Urinary bladder (tissue), 4 donors: ENCODE measurements around the gene DOP1B. TPM values are rescaled to one million over a fixed set of nuclear protein-coding genes. Genes with fewer than 3 reads are reported as not detected.

Experiments used
- DNase-seq: peaks from one replicate; pipeline ENCODE4 v3.0.0-alpha.2; 2015; ENCODE audit errors: extremely low spot score
- H3K27ac ChIP-seq: one replicate; pipeline ENCODE4 v1.5.1; 2013; ENCODE audit warnings: low read depth, mild to moderate bottlenecking, moderate library complexity
- H3K36me3 ChIP-seq: one replicate; pipeline ENCODE4 v1.6.1; 2013; ENCODE audit warnings: mild to moderate bottlenecking, moderate library complexity; ENCODE audit not compliant: insufficient read depth
- H3K4me1 ChIP-seq: one replicate; pipeline ENCODE4 v1.6.1; 2013; ENCODE audit warnings: mild to moderate bottlenecking, moderate library complexity; ENCODE audit not compliant: insufficient read depth
- H3K4me3 ChIP-seq: one replicate; pipeline ENCODE4 v1.5.1; 2013; ENCODE audit warnings: low read depth, low read length
- WGBS: extraction: QIAGEN DNeasy Blood & Tissue Kit; methylation state at CpG from one replicate; pipeline ENCODE4 v1.1.7; 2013; 5-methylcytosine and 5-hydroxymethylcytosine counted together
- polyA plus RNA-seq: library from polyadenylated mRNA; stranded (reverse); fragments of 200-250 nt; gene quantifications from one replicate; pipeline ENCODE4 v1.2.3, GENCODE V29; 2013
- total RNA-seq: library from RNA; depleted of rRNA; stranded (reverse); fragments of >200 nt; gene quantifications from one replicate; pipeline ENCODE4 v1.2.3, GENCODE V29; 2014
- donor health status: healthy with polysubstance abuse.
- donor health status: healthy.

Gene DOP1B
- 8.8 TPM for total RNA-seq
- 5.4 TPM for polyA plus RNA-seq

DNA sequence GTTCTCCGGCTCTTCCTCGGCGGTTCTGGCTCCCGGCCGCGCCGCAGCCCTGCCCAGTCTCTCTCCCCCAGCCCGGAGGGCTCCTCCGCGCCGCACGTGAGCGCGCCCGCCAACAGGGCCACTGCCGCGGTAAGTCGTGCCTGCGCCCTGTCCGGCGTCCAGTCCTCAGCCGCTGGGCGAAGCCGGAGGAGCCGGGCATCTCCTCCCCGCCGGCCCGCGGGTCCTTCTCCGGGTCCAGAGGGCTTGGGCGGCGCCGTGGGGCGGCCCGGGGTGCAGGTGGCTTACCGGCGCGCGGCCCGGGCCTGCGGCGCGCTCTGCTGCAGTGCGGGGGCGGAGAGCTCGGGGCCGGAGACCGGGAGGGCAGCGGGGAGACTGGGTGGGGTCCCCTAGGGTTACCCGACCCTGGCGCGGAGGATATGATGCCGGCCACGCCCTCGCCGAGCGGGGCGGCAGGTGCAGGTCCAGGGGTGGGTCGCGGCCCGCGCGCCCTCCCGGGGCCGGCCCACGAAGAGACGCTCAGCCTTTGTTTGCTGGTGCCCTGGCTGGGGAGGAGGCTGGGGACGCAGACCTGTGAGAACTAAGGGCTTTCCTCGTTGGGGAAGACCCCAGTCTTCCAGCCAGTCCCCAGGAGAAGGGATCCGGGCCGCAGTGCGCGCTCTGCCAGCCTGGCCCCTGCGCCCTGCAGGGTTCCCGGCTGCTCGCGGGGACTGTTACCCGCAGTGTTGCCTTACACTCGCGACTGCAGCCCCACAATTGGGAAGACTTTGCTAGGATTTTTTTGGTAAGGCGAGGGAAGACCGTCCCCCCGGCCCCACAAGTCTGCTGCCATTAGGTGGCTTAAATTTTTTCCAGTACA, at the start of gene DOP1B:
Gene DOP1B, plus strand, starts transcription at position 10 of the 856 bp plus-strand sequence. CDS start 7,910 bp downstream, outside the sequence.
- Histone ChIP-seq H3K27ac (peak within 1 kb of the TSS; percentile 80), H3K4me3 (peak within 1 kb of the TSS; percentile 90), H3K36me3 (no peaks in the 10 kb centered on the region), H3K4me1 (no peaks in the 10 kb centered on the region)
- no peak for DNase-seq
- WGBS: 2% methylated on average over 83 of the region's 83 CpGs

DNA sequence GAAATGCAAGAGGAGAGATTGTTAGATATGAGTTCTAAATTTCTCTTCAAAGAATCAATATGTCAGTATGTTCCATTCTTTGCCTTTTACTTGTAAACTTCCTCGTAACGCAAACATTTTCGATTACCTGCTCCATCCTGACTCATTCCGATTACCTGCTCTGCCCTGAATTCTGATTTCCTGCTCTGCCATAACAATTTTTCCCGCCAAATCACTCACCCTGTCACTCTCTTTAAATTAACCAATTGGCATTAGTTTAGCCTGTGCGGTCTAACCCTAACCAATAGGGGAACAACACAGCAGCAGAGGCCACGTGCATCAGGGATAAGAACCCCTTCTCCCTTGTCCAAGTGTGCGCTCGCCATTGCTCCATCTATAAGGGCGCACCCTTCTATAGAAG, 46.8 kb upstream of the DOP1B start:
- H3K4me1 ChIP-seq: no peaks in the 10 kb centered on the region
- H3K4me3 ChIP-seq: no peak overlapping the region
- no peak overlapping the region for H3K27ac ChIP-seq
- 95% methylated on average over 10 of the region's 10 CpGs for WGBS
- no peaks in the 10 kb centered on the region for H3K36me3 ChIP-seq
- no peak for DNase-seq

GRCh38 chr21:36111238-36111637, 45.4 kb upstream of the DOP1B start:
- H3K4me1 ChIP-seq: no peaks in the 10 kb centered on the region
- H3K27ac ChIP-seq: no peak overlapping the region
- no peak for DNase-seq
- no peak overlapping the region for H3K4me3 ChIP-seq
- 78% methylated on average over 8 of the region's 8 CpGs for WGBS
- H3K36me3 ChIP-seq: no peaks in the 10 kb centered on the region

GRCh38 chr21:36113647-36114428, 42.8 kb upstream of the DOP1B start:
- DNase-seq: no peak
- H3K27ac ChIP-seq: no peak overlapping the region

GRCh38 chr21:36115138-36115730, 41.4 kb upstream of the DOP1B start:
- WGBS: 90% methylated on average over 6 of the region's 6 CpGs
- Histone ChIP-seq H3K4me1 (no peaks in the 10 kb centered on the region), H3K4me3 (no peak overlapping the region), H3K27ac (no peak overlapping the region), H3K36me3 (no peaks in the 10 kb centered on the region)
- no peak for DNase-seq

More at GRCh38 chr21:36113647-36114428, 42.8 kb upstream of the DOP1B start:
- Histone ChIP-seq H3K36me3 (no peaks in the 10 kb centered on the region), H3K4me3 (no peak overlapping the region), H3K4me1 (no peaks in the 10 kb centered on the region)
- 54% methylated on average over 17 of the region's 17 CpGs for WGBS

DNA sequence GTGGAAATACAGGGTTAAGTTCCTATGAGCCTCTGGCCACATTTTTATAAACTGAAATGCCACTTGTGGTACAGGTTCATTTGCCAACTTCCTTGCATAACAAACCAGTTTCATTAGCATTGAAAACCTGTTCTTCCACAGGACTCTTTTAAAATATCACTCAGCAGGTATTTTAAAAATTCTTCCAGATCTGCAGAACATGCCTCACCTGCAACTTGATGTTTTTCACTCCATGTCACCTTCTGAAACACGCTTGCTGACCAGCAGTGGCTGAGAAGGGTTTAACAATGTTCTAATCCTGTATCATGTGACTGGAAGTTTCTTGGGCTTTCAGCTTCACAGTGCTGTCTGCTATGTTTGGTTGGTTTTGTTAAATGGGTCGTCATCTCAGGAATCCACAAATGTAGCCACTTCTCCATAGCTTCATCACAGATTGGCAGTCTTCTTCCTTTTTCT, 39.3 kb upstream of the DOP1B start:
- H3K4me1 ChIP-seq: no peaks in the 10 kb centered on the region
- WGBS: 76% methylated on average over 2 of the region's 2 CpGs
- H3K36me3 ChIP-seq: no peaks in the 10 kb centered on the region
- no peak overlapping the region for H3K4me3 ChIP-seq
- DNase-seq: no peak
- H3K27ac ChIP-seq: no peak overlapping the region

DNA sequence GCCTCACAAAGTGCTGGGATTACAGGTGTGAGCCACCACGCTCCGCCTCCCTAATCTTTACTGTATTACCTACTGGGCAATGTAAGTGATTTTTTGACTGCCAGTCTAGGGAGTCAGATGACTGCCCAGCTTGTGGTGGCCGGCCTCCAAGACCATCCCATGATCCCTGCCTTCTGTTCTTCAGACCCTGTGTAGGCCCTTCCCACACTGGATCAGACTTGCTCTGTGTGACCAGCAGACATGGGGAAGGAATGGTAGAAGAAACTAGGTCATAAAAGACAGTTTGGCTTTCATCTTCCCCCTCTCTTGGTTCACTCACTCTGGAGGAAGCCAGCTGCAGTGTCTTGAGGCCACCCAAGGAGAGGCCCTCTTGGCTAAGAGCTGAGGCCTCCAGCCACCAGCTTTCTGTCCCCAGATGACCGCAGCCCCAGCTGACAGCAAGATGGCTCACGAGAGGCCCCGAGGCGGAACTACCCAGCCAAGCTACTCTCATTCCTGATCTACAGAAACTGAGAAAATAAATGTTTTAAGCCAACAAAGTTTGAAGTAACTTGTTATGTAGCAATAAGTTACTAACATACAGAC, 36.2 kb upstream of the DOP1B start:
- no peak for DNase-seq
- WGBS: 60% methylated on average over 7 of the region's 7 CpGs
- H3K4me1 ChIP-seq: no peaks in the 10 kb centered on the region
- no peak overlapping the region for H3K4me3 ChIP-seq
- no peaks in the 10 kb centered on the region for H3K36me3 ChIP-seq
- no peak overlapping the region for H3K27ac ChIP-seq

- Histone ChIP-seq H3K27ac (no peak overlapping the region), H3K4me1 (no peaks in the 10 kb centered on the region), H3K36me3 (no peaks in the 10 kb centered on the region), H3K4me3 (no peak overlapping the region)
- WGBS: 50% methylated on average over 4 of the region's 4 CpGs
- DNase-seq: no peak
Measured at GRCh38 chr21:36122977-36123376, 33.6 kb upstream of the DOP1B start.

DNA sequence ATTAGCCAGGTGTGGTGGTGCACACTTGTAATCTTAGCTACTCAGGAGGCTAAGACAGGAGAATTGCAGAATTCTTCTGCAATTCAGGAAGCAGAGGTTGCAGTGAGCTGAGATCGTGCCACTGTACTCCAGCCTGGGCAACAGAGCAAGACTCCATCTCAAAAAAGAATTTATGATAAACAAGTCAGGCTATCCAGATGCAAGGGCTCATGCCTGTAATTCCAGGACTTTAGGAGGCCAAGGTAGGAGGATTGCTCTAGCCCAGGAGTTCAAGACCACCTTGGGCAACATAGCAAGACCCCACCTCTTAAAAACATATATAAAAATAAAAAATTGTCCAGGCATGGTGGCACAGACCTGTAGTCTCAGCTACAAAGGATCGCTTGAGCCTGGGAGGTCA, 32.2 kb upstream of the DOP1B start:
- H3K4me3 ChIP-seq: no peak overlapping the region
- no peaks in the 10 kb centered on the region for H3K36me3 ChIP-seq
- WGBS: 95% methylated on average over 2 of the region's 2 CpGs
- no peak overlapping the region for H3K27ac ChIP-seq
- no peaks in the 10 kb centered on the region for H3K4me1 ChIP-seq
- DNase-seq: no peak

GRCh38 chr21:36125512-36126207, 31.0 kb upstream of the DOP1B start:
- no peak overlapping the region for H3K27ac ChIP-seq

DNA sequence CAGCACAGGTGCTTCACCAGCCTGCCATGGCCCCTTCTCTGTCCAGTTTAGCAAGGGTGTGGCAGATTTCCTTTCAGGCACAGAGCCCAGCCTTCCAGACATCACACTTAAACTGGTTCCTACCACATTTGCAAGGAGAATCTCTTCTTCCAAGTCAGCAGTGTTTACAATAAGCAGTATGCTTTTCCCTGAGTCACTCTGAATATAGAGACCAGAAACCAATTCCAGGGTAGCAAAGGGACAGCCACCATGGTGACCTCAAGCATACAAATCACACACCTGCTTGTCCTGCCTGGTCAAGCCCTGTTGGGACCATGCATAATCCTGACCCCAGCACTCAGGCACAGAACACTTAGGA, 30.4 kb upstream of the DOP1B start:
- DNase-seq: no peak
- H3K4me3 ChIP-seq: no peak overlapping the region
- no peak overlapping the region for H3K27ac ChIP-seq
- H3K4me1 ChIP-seq: no peaks in the 10 kb centered on the region
- no peaks in the 10 kb centered on the region for H3K36me3 ChIP-seq

More at GRCh38 chr21:36125512-36126207, 31.0 kb upstream of the DOP1B start:
- WGBS: 38% methylated on average over 9 of the region's 9 CpGs
- no peak for DNase-seq
- no peaks in the 10 kb centered on the region for H3K4me1 ChIP-seq
- H3K4me3 ChIP-seq: no peak overlapping the region
- no peaks in the 10 kb centered on the region for H3K36me3 ChIP-seq

GRCh38 chr21:36126621-36127110, 30.0 kb upstream of the DOP1B start:
- no peak overlapping the region for H3K27ac ChIP-seq
- no peaks in the 10 kb centered on the region for H3K4me1 ChIP-seq
- 89% methylated on average over 5 of the region's 5 CpGs for WGBS
- H3K4me3 ChIP-seq: no peak overlapping the region
- no peaks in the 10 kb centered on the region for H3K36me3 ChIP-seq
- DNase-seq: no peak
